HepG2 (cell line): ENCODE results near the gene PSMB8. TPM values are rescaled to one million over a fixed set of nuclear protein-coding genes. Genes with fewer than 3 reads are reported as not detected.
A peak's percentile ranks its signal among the peaks of the same experiment; 100 is the strongest.

ENCODE experiments used
- LCORL ChIP-seq, 2 experiments: fragments of 450-650 bp in 1 of 2; sonication (generic) in 1 of 2; formaldehyde crosslinking in 1 of 2; IDR thresholded peaks; 2 replicates each; pipeline versions ENCODE4 v1.5.0 to v1.6.1; 2017 to 2020; ENCODE audit warnings: antibody characterized with exemption in 1 of 2, missing genetic modification reagents in 1 of 2
- MIER2 ChIP-seq: IDR thresholded peaks from 2 replicates; pipeline ENCODE4 v1.6.1; 2016; ENCODE audit warnings: missing biosample characterization, missing genetic modification reagents
- MTF1 ChIP-seq: sonication (generic); formaldehyde crosslinking; IDR thresholded peaks from 2 replicates; pipeline ENCODE4 v1.5.0; 2020; ENCODE audit warnings: missing genetic modification reagents
- NCOA1 ChIP-seq: sonication (generic); formaldehyde crosslinking; IDR thresholded peaks from 2 replicates; pipeline ENCODE4 v1.9.0; 2021; ENCODE audit warnings: missing genetic modification reagents
- NFKB2 ChIP-seq: sonication (generic); formaldehyde crosslinking; IDR thresholded peaks from 2 replicates; pipeline ENCODE4 v1.4.0; 2020; ENCODE audit warnings: missing genetic modification reagents, borderline replicate concordance
- SATB2 ChIP-seq: sonication (generic); formaldehyde crosslinking; IDR thresholded peaks from 2 replicates; pipeline ENCODE4 v1.5.0; 2020; ENCODE audit warnings: missing genetic modification reagents
- SIX4 ChIP-seq: sonication (generic); formaldehyde crosslinking; IDR thresholded peaks from 2 replicates; pipeline ENCODE4 v1.4.0; 2020; ENCODE audit warnings: missing genetic modification reagents
- ZNF225 ChIP-seq: sonication (generic); formaldehyde crosslinking; IDR thresholded peaks from 2 replicates; pipeline ENCODE4 v1.4.0; 2020; ENCODE audit warnings: mild to moderate bottlenecking, missing genetic modification reagents
- ZNF337 ChIP-seq: sonication (generic); formaldehyde crosslinking; IDR thresholded peaks from 2 replicates; pipeline ENCODE4 v1.5.1; 2020; ENCODE audit warnings: missing genetic modification reagents, low read depth, mild to moderate bottlenecking, borderline replicate concordance
- ZNF33B ChIP-seq: sonication (generic); formaldehyde crosslinking; IDR thresholded peaks from 2 replicates; pipeline ENCODE4 v1.5.1; 2020; ENCODE audit warnings: mild to moderate bottlenecking, missing genetic modification reagents
- ZNF501 ChIP-seq: sonication (generic); formaldehyde crosslinking; IDR thresholded peaks from 2 replicates; pipeline ENCODE4 v1.5.1; 2020; ENCODE audit warnings: mild to moderate bottlenecking, moderate library complexity, missing genetic modification reagents
- ZNF572 ChIP-seq: sonication (generic); formaldehyde crosslinking; IDR thresholded peaks from 2 replicates; pipeline ENCODE4 v1.5.1; 2020; ENCODE audit warnings: mild to moderate bottlenecking, missing genetic modification reagents
- ZNF614 ChIP-seq: IDR thresholded peaks from 2 replicates; pipeline ENCODE4 v1.6.1; 2018; ENCODE audit warnings: missing biosample characterization, missing genetic modification reagents, inconsistent platforms, borderline replicate concordance
- ZNF75D ChIP-seq: sonication (generic); formaldehyde crosslinking; IDR thresholded peaks from 2 replicates; pipeline ENCODE4 v1.8.1; 2023; ENCODE audit warnings: missing genetic modification reagents, mild to moderate bottlenecking, borderline replicate concordance
- ZNF883 ChIP-seq: sonication (generic); formaldehyde crosslinking; IDR thresholded peaks from 2 replicates; pipeline ENCODE4 v1.5.1; 2020; ENCODE audit warnings: mild to moderate bottlenecking, missing genetic modification reagents; ENCODE audit errors: not compliant biosample characterization
- polyA plus RNA-seq, 8 experiments: library from polyadenylated mRNA; depleted of rRNA in 3 of 8; stranded (reverse) in 7 of 8; unstranded in 1 of 8; fragments of >200 nt; fragmentation: Illumina TruSeq in 4 of 8; extraction: Trizol in 4 of 8; gene quantifications; 2 replicates each; pipeline versions ENCODE4 v1.2.1 to v1.2.3, GENCODE V29; 2011 to 2016; ENCODE audit warnings: low read depth in 4 of 8, missing spikeins in 1 of 8, mixed read lengths in 1 of 8; ENCODE audit not compliant: insufficient read depth in 1 of 8
- total RNA-seq, 5 experiments: library from RNA; depleted of rRNA; stranded (reverse); fragments of >200 nt; fragmentation: Illumina TruSeq; extraction: Trizol; gene quantifications; 2 replicates each; pipeline ENCODE4 v1.2.3, GENCODE V29; 2016; ENCODE audit warnings: low read depth in 1 of 5
- TF ChIP-seq, protein P1 (sequence below): sonication (generic); formaldehyde crosslinking; IDR thresholded peaks from 2 replicates; pipeline ENCODE4 v1.4.0; 2020; ENCODE audit warnings: missing genetic modification reagents, borderline replicate concordance
- TF ChIP-seq, protein P2 (sequence below): sonication (generic); formaldehyde crosslinking; IDR thresholded peaks from 2 replicates; pipeline ENCODE4 v1.5.0; 2020; ENCODE audit warnings: mild to moderate bottlenecking, missing genetic modification reagents, borderline replicate concordance
- TF ChIP-seq, protein P3 (sequence below): sonication (generic); formaldehyde crosslinking; IDR thresholded peaks from 2 replicates; pipeline ENCODE4 v1.4.0; 2020; ENCODE audit warnings: missing genetic modification reagents

Gene PSMB8
- total and polyA plus RNA-seq, 2 of the 13 experiments (the other 11 are each of a cell fraction or from before 2014, with no cell fraction given), result 30.7 to 64.7 TPM

DNA sequence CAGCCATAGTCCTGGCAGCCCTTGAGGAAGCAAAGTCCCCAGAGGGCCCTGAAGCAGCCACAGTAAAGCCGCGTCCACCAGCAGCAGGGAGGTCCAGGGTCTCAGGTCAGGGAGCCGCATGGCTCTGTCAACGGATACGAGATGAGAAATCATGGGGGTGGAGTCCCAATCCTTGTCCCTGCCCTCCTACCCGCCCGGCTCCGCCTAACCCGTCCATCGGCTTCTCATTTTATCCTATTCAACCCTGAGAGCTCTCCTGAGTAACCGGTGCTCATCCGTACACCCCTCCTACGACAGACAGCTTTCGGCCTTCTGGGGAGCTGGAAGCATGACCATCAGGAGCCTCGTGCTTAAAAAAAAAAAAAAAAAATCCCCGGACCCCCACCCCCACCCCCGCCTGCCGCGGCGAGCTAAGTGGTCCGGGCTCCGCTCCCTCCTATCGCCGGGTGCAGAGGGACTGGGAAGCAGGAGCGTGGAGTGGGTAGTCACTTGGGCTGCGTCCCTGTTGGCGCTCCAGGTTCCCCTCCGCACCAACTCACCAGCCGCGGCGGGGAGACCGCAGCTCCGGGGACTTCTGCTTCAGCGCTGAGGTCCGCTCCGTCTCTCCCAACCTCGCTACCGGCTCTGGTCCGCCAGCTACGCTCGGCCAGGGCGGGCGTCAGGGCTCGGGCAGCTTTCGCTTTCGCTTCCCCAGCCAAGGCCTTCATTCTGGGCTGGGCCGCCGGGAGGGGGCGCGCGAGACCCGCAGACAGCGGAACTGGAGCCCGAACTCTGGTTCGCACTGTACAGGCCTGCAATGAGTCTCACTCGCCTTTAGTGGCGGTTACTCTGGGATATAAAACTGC, 5.5 kb downstream of the PSMB8 start, which contains the start of gene TAP2 (continued):
- TF ChIP-seq, protein P1, sequence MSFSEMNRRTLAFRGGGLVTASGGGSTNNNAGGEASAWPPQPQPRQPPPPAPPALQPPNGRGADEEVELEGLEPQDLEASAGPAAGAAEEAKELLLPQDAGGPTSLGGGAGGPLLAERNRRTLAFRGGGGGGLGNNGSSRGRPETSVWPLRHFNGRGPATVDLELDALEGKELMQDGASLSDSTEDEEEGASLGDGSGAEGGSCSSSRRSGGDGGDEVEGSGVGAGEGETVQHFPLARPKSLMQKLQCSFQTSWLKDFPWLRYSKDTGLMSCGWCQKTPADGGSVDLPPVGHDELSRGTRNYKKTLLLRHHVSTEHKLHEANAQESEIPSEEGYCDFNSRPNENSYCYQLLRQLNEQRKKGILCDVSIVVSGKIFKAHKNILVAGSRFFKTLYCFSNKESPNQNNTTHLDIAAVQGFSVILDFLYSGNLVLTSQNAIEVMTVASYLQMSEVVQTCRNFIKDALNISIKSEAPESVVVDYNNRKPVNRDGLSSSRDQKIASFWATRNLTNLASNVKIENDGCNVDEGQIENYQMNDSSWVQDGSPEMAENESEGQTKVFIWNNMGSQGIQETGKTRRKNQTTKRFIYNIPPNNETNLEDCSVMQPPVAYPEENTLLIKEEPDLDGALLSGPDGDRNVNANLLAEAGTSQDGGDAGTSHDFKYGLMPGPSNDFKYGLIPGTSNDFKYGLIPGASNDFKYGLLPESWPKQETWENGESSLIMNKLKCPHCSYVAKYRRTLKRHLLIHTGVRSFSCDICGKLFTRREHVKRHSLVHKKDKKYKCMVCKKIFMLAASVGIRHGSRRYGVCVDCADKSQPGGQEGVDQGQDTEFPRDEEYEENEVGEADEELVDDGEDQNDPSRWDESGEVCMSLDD (CRISPR knock-in tag), result peak; percentile 75; the same call in 1 of the 2 replicates
- TF ChIP-seq, protein P2, sequence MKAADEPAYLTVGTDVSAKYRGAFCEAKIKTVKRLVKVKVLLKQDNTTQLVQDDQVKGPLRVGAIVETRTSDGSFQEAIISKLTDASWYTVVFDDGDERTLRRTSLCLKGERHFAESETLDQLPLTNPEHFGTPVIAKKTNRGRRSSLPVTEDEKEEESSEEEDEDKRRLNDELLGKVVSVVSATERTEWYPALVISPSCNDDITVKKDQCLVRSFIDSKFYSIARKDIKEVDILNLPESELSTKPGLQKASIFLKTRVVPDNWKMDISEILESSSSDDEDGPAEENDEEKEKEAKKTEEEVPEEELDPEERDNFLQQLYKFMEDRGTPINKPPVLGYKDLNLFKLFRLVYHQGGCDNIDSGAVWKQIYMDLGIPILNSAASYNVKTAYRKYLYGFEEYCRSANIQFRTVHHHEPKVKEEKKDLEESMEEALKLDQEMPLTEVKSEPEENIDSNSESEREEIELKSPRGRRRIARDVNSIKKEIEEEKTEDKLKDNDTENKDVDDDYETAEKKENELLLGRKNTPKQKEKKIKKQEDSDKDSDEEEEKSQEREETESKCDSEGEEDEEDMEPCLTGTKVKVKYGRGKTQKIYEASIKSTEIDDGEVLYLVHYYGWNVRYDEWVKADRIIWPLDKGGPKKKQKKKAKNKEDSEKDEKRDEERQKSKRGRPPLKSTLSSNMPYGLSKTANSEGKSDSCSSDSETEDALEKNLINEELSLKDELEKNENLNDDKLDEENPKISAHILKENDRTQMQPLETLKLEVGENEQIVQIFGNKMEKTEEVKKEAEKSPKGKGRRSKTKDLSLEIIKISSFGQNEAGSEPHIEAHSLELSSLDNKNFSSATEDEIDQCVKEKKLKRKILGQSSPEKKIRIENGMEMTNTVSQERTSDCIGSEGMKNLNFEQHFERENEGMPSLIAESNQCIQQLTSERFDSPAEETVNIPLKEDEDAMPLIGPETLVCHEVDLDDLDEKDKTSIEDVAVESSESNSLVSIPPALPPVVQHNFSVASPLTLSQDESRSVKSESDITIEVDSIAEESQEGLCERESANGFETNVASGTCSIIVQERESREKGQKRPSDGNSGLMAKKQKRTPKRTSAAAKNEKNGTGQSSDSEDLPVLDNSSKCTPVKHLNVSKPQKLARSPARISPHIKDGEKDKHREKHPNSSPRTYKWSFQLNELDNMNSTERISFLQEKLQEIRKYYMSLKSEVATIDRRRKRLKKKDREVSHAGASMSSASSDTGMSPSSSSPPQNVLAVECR (CRISPR knock-in tag), result peak; percentile 89
- TF ChIP-seq ZNF75D (CRISPR knock-in tag) (no peak), ZNF225 (CRISPR knock-in tag) (peak; percentile 69), LCORL (IDR thresholded peaks at IDR 0.05) (no peak), LCORL (CRISPR knock-in tag; IDR thresholded peaks at IDR 0.05) (peak; percentile 77), SATB2 (0 out of 2 replicates have a peak, but pooled peaks have one; percentile 65), ZNF337 (CRISPR knock-in tag) (no peak), SIX4 (CRISPR knock-in tag) (no peak), NCOA1 (CRISPR knock-in tag) (peak; percentile 45; the same call in 1 of the 2 replicates), MIER2 (CRISPR knock-in tag) (peak; percentile 74), ZNF501 (peak; percentile 67), ZNF33B (CRISPR knock-in tag) (peak; percentile 87; the same call in 1 of the 2 replicates), ZNF572 (no peak), MTF1 (0 out of 2 replicates have a peak, but pooled peaks have one; percentile 47), ZNF614 (CRISPR knock-in tag) (peak; percentile 70; the same call in 1 of the 2 replicates), NFKB2 (CRISPR knock-in tag) (peak; percentile 77; the same call in 1 of the 2 replicates), ZNF883 (CRISPR knock-in tag) (peak; percentile 21)
- TF ChIP-seq, protein P3, sequence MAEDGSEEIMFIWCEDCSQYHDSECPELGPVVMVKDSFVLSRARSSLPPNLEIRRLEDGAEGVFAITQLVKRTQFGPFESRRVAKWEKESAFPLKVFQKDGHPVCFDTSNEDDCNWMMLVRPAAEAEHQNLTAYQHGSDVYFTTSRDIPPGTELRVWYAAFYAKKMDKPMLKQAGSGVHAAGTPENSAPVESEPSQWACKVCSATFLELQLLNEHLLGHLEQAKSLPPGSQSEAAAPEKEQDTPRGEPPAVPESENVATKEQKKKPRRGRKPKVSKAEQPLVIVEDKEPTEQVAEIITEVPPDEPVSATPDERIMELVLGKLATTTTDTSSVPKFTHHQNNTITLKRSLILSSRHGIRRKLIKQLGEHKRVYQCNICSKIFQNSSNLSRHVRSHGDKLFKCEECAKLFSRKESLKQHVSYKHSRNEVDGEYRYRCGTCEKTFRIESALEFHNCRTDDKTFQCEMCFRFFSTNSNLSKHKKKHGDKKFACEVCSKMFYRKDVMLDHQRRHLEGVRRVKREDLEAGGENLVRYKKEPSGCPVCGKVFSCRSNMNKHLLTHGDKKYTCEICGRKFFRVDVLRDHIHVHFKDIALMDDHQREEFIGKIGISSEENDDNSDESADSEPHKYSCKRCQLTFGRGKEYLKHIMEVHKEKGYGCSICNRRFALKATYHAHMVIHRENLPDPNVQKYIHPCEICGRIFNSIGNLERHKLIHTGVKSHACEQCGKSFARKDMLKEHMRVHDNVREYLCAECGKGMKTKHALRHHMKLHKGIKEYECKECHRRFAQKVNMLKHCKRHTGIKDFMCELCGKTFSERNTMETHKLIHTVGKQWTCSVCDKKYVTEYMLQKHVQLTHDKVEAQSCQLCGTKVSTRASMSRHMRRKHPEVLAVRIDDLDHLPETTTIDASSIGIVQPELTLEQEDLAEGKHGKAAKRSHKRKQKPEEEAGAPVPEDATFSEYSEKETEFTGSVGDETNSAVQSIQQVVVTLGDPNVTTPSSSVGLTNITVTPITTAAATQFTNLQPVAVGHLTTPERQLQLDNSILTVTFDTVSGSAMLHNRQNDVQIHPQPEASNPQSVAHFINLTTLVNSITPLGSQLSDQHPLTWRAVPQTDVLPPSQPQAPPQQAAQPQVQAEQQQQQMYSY (CRISPR knock-in tag), result 0 out of 2 replicates have a peak, but pooled peaks have one; percentile 29
